Measurements from ENCODE around the gene PRMT2.

Gene PRMT2

DNA sequence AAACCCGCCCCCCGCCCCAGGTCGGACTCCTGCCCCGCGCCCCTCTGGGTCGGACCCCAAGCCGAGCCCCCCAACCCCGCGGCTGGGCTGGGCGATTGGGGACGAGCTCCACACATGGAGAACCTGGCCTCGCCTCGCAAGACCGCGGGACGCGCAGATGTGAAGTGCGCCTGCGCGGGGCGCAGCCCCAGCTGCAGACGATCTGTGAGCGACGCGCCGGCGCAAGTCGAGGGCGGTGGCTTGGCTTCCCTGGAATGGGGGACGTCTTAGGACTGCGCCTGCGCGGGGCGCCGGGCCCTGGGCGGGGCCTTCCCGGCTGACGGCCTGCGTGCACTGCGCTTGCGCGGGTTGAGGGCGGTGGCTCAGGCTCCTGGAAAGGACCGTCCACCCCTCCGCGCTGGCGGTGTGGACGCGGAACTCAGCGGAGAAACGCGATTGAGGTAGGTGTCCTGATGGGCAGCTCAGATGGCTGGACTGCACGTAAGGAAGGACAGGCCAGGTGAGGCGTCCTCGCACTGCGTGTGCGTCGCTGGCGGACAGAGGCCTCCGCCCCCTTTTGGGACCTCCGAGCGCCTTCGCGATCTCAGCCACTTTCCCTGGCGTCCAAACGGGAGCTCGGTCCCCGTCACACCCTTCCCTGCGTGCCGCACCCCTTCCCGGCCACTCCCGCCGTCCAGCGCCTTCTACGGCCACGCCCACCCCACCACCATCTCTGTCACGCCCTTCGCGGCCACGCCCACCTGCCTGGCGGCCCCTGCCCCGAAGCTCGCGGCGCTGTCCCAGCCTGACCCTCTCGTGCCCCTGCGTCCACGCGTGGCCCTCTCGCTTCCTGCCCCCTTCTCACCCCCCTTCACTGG lies at the start of gene PRMT2:
Gene PRMT2 (plus strand): TSS at position 351 of the 857 bp plus-strand sequence. CDS start 1,278 bp downstream, outside the sequence.
- peak; percentile 96 to 98 for DNase-seq (ENCODE audit: low read depth in 2 of 2)

DNA sequence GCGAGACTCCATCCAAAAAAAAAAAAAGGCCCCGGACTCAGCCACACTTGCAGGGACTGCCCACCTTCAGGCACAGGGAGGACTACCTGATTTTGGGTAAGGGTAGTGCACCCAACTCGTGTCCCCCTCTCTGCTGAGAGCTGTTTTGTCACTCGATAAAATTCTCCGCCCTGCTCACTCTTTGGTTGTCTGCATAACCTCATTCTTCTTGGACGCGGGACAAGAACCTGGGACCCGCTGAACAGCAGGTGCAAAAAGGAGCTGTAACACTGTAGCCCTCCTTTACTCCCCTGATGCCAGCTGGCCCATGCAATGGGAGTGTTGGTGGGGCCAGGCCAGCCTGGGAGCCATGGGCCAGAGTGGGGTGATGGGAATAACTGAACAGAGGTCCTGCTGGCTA lies 41.2 kb upstream of the PRMT2 start:
- no peak for DNase-seq (ENCODE audit: low read depth in 2 of 2)

DNA sequence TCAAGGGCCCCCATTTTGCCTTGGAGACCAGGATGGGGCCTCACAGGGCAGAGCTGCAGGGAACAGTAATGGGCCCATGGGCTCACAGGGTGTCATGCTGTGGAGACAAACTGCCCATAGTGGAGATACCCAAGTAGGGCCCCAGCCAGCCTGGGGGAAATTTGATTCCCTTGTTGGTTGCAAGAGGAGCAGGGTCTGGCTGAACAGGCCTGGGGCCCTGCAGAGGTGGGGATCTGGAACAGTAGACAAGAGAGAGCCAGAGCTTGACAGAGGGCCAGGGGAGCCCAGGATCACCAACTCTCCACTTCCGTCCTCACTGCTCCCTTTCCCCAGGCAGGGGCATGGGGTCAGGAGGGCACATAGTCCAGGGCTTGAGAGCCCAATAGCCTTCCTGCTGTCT lies 39.3 kb upstream of the PRMT2 start:
- DNase-seq (ENCODE audit: low read depth in 2 of 2) = no peak

DNA sequence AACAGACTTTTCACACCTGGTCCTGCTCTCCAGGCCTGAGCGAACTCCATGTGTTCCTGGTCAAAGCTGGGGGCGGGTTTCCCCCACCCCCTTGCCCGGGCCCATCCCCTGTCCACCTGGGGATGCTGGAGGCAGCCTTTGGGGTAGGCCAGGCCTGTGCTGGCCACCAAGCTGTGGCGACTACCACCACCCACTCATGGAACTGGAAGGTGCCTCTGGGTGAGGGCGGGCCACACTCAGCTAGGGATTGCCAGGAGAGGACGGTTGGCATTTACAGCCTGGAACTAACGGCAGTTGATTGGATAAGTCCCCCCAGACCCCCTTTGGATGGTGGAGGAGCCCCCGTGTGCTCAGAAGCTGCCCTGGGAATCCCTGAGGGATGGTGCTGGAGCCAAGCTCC lies 38.4 kb upstream of the PRMT2 start:
- no peak for DNase-seq (ENCODE audit: low read depth in 2 of 2)

DNA sequence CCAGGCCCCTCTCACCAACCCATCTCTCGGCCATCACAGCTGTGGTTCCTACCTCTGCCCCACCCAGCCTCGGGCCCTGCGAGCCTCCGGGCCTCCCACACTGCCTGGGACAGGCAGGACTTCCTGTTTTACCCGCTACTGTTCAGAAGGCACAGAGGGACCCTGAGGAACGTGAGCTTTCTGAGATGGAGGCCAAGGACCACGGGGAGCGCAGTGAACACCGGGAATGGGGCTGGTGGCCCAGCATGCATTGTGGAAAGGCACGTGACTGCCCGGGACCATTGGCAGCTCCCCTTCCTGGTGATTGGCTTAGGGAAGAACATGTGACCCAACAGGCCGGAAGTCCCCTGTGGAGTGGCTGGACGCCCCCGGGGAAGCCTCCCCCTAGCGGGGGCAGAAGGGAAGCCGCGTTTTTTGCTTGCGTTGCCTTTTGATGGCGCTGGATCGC lies 37.6 kb upstream of the PRMT2 start:
- no peak for DNase-seq (ENCODE audit: low read depth in 2 of 2)

DNA sequence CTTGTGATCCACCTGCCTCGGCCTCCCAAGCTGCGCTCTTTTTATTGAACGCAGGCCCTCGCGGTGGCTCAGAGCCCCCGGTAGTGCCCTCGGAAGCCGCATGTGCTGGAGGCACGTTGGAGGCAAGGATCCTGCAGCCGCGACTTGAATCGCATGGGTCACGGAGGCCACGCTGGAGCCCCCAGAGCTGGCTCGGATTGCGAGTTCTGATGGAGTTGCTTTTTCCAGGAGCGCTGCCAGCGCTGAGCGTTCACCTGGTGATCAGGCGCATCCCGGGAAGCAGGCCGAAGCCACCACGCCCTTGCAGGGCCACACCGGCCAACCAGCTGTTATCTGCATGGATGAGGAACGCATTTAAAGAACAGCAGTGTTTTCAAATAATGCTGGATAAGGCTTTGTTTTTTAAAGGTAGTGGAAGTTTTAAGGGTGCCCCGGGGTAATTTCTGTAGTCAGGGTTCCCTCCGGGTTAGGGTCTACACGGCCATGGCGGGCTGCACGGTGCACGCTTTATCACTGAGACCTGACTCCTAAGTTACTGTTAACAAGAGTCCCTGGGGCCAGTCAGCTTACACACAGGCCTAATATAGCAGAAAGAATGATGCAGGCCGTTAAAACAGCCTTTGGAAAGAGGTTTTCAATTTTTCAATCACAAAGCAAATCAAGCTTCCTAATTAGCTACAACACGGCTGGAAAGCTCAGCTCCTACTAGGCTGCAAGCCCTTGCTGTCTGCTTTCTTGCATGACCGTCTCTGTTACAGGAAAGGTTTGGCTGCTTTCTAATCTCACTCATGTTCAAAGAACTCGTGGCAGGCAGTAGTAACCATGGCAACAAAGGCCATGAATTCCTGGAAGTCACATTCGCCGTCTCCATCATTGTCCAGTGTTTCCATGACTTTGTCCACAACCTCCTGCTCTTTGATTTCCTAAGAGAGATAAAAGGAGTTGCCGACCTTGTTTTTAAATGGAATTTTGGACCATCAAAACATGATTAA lies 36.6 kb upstream of the PRMT2 start:
- no peak for DNase-seq (ENCODE audit: low read depth in 2 of 2)

DNA sequence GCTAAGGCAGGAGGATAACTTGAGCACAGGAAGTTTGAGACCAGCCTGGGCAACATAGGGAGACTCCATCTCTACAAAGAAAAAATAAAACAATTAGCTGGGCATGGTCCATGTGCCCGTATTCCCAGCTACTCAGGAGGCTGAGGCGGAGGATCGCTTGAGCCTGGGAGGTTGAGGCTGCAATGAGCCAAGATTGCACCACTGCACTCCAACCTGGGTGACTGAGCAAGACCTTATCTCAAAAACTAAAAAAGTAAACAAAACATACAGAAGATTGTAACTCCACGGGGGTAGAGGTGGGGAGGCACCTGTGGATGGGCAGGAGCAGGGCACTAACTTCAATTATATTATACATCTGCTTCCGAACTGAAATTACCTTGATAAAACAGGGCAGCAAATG lies 35.2 kb upstream of the PRMT2 start:
- no peak for DNase-seq (ENCODE audit: low read depth in 2 of 2)

DNA sequence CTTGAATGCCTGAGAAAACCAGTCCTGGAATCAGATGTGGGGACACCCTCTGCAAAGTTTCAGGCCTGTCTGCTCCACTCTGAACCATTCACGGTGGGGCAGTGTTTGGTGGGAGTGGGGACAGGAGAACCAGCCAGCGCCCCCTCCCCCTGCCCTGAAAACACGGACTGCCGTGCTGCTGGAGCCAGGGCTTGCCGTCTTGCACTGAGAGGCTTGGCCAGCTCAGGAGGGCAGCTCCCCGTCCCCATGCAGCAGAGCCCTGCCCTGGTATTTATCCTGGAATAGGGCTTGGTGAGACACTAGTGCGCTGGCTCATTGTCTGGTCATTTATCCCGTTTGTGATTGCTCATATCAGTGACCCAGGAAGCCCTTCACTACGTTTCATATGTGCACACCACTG lies 34.5 kb upstream of the PRMT2 start:
- DNase-seq (ENCODE audit: low read depth in 2 of 2) = no peak

DNA sequence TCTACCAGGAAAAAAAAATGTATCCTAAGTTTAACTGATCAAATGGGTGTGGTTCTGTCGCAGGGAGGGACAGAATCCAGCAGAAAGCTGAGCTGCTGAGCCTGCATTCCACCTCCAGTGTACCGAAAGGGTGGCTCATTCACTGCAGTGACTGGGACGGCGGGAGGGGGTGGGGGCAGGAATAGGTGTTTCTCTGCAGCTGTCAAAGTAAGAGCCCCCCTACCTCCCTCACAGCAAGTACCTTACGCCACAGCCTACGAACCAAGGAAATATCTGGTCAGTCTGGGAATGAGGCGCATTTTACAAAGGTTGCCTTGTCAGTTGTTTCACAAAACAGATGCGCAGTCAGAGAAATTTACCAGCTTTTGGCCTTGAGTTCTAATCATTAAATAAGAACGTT lies 32.2 kb upstream of the PRMT2 start:
- DNase-seq (ENCODE audit: low read depth in 2 of 2) = no peak

DNA sequence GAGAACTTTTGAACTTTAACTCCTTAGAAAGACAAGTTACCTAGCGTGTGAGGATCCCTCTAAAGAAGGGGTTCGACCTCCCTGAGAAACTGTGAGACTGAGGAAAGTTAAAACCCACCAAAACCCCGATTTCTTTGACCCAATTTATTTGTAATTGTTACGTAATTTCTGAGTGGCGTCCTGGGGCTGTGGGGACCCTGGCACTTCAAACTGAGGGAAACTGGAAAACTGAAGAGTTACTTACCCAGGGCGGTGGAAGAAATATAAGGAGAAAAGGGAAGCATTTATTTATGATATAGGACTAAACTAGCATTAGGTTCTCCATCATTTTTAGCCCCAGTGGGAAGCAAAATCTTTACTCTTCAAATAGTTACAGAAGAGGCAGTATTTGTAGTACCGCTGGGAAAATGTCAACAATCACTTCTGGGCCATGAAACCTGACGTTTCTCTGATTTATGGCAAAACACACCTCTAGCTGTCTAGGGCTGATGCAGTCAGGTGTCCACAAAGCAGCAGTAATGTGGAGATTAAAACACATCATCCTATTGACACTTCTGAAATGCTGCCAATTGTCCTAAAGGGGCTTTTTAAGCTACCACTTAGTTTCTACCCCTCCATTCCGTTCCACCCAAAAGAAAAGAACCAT lies 31.0 kb upstream of the PRMT2 start:
- no peak for DNase-seq (ENCODE audit: low read depth in 2 of 2)

DNA sequence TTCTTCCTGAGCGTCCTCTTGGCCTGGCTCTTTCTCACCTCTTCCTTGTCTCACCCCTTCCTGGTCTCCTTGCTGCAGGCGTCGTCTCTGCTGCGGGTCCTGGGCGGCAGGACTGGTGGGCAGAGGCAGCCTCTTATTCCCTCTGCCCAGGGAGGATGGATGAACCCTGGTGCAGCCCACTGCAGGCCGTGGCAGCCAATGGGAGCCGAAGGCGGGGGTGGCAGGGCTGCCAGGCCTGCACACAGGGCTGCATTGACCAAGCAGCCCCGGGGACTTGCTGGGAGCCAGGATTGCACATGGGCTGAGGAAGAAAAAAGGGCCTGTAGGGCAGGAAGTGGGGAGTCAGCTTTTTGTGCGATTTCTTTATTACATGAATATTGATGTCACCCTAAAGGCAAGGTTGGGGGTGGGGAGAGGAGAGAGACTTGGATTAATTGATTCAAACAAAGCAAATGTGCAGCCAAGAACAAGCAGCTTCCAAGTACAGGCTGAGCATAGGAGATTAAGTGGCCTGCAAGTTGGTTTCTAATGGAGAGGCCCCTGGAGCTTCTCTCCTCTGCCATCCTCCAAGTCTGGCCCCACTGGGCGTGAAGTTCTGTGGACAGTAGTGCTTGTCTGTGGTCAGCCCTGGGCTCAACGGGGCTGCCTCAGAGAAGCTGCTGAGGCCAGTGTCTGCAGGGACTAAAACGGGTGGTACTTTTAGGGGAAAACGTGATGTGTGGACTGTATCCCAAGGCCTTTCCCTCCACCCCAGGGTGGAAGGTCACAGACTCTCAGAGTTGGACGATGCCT lies 30.3 kb upstream of the PRMT2 start, which contains the start of gene S100B:
Gene S100B (minus strand): TSS at position 108 of the 792 bp plus-strand sequence. CDS start 2,667 bp downstream, outside the sequence.
- DNase-seq (ENCODE audit: low read depth in 2 of 2) = no peak

DNA sequence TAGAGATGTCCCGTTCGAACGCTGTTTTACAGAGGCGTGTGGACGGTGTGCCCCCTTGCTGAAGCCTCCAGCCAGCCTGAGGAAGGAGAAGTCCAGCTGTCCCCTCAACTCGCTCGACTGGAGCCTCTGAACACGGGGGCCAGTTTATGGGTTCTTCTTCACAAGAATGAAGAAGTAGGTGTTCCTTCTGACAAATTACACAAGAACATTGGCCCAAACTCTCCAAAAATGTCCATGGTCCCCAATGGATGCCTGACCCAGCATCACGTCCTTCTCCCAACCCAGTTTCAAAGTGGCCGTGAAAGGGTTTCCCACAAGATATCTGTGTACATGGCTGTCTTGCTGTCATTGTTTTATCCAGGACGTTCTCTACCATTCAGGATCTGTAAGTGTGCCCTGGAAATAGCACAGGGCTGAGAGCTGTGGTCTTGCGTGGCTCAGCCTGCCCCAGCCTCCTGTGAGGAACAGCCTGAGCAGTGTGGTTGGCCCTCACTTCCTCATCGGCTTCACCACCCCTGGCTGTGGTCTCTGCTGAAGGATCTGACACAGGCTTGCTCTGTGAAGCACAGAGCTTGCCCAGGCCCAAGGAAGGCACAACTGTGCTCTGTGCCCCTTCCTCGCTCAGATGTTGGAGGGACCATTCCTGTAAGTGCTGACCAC lies 29.6 kb upstream of the PRMT2 start:
- DNase-seq (ENCODE audit: low read depth in 2 of 2) = peak in 1 of 2 donors; percentile 18

DNA sequence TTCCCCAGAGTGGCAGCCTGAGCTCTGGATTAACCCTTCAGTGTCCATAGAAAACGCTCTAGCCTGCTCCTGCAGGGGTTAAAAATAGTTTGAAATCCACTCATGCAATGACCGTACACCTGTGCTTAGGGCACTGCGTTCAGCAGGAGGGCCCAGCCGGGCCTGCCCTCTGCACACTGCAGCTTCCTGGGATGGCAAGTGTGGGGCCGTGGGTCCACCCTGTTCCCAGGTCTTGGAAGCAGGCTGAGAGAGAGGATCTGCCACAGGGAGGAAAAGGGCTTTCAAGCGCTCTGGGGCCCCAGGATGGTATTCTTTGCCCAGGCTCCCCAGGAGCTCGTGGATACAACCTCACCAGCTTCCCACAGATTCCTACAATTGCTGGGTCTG lies 29.1 kb upstream of the PRMT2 start:
- DNase-seq (ENCODE audit: low read depth in 2 of 2) = no peak

DNA sequence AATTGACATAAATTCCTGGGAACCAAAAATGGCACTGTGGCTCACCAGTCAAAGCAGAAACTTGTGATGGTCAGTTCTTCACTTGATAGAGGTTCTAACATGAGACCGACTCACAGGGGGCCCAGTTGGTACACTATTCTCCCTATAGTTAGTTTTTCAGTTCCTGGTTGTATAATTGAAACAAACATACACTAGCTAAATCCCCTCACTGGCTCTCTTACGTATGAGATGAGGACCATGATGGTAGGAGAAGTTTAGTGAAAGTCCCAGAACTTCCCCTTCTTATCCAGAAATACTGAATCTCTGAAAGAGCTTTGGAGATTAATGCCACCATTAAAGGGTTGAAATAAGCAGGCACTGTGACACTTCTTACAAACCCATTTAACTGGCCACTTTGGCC lies 27.8 kb upstream of the PRMT2 start:
- DNase-seq (ENCODE audit: low read depth in 2 of 2) = no peak

DNA sequence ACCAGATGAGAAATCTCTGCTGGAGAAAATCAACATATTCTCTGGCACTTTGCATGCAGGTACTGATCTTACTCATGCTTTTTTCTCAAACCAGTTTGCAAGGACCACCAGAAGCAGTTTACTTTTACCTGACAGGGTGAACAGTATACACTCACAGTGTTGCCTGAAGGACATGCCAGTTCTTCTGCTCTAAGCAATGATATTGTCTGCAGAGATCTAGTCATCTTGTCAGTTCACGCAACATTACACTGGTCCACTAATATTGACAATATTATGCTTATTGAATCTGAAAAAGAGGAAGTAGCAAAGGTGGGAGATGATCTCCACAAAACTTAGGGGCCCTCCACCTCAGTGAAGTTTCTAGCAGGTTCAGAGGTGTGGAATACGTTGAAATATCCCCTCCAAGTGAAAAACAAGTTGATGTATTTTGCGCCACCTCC lies 26.8 kb upstream of the PRMT2 start:
- DNase-seq (ENCODE audit: low read depth in 2 of 2) = no peak

DNA sequence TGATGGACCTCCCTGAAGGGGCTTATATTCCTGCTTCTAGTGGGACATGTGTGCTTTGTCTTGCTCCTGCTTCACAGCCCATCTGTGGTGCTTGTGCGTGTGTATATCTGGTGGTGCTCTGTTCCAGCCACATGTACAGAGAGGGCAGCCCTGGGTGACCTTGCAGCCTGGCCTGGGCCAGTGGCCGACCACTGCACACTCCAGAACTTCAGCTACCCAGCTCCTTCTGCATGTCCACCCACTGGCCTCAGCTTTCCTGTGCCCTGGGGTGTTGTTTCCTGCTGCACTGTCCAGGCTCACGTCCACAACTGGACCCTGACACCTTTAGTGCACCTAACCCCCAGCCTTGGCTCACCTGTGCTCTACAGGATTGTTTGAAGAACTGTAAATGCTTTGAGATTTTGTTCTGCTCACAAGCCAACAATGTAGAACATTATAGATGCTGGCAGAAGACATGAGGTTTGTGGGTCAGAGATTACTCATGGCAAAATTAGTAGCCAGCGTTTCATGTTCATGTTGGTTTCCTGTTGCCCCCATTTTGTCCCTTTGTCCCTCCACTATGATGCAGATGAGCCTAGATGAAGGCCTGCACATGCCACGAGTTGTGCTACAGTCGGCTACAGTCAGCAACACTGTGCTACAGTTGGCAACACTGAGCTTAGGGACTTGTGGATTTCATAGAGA lies 25.3 kb upstream of the PRMT2 start:
- no peak for DNase-seq (ENCODE audit: low read depth in 2 of 2)

DNA sequence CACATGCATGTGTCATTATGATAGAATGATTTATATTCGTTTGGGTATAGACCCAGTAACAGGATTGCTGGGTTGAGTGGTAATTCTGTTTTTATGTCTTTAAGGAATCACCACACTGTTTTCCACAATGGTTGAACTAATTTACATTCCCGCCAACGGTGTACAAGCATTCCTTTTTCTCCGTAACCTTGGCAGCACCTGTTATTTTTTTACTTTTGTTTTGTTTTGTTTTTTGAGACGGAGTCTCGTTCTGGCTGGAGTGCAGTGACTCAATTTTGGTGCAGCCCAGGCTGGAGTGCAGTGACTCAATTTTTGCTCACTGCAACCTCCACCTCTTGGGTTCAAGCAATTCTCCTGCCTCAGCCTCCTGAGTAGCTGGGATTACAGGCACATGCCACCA lies 22.1 kb upstream of the PRMT2 start:
- no peak for DNase-seq (ENCODE audit: low read depth in 2 of 2)

DNA sequence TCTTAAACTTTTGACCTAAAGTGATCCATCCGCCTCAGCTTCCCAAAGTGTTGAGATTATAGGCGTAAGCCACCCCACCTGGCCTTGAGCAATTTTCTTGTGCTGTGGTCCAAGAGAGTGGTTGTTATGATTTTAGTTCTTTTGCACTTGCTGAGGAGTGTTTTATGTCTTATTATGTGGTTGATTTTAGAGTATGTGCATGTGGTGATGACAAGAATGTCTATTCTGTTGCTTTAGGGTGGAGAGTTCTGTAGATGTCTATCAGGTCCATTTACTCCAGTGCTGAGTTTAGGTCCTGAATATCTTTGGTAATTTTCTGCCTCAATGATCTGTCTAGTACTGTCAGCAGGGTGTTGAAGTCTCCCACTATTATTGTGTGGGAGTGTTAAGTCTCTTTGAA lies 19.4 kb upstream of the PRMT2 start:
- DNase-seq (ENCODE audit: low read depth in 2 of 2) = no peak

DNA sequence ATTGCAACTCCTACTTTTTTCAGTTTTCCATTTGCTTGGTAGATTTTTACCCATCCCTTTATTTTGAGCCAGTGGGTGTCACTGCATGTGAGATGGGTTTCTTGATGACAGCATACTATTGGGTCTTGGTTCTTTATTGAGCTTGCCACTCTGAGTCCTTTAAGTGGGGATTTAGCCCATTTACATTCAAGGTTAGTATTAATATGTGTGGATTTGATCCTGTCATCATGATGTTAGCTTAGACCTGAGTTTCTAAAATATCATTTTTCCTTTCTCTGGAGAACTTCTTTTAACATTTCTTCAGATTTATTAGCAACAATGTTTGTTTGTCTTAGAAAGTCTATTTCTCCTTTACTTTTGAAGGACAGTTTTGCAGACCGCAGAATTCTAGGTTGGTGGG lies 18.8 kb upstream of the PRMT2 start:
- DNase-seq (ENCODE audit: low read depth in 2 of 2) = no peak

Data from stimulated activated CD4-positive, alpha-beta T cell treated with anti-CD3 and anti-CD28 coated beads, Interleukin-1b, Interleukin-23, amount 100 ng/mL, for 4 hours (primary cell).